CD4-positive, CD25-positive, alpha-beta regulatory T cell (primary cell): ENCODE results near the gene TUBA3C. TPM values are rescaled to one million over a fixed set of nuclear protein-coding genes. Genes with fewer than 3 reads are reported as not detected.
"Not testable (repeated sequence)": the region's sequence is repeated elsewhere in the genome, so short reads cannot be mapped to it uniquely, and the experiment has no call there.

ENCODE experiments used
- ATAC-seq, 2 donors: fragments of 150-1000 bp; cut with Tn5 transposase; one replicate each; pipeline ENCODE4 v1.10.0; 2021; ENCODE audit warnings: low read depth in 2 of 2, moderate number of reproducible peaks in 2 of 2, moderate library complexity in 1 of 2
- DNase-seq, 3 donors: peaks; one replicate each; pipeline versions ENCODE4 v3.0.0 to v3.0.0-alpha.2; 2012 to 2022; ENCODE audit warnings: mixed read lengths in 1 of 3
- H3K27ac ChIP-seq: one replicate; pipeline ENCODE4 v1.7.0; 2013; ENCODE audit warnings: mild to moderate bottlenecking, low read length; ENCODE audit not compliant: insufficient read depth, poor library complexity, severe bottlenecking
- H3K27me3 ChIP-seq: one replicate; pipeline ENCODE4 v1.7.0; 2013; ENCODE audit warnings: low read length; ENCODE audit not compliant: control insufficient read depth, insufficient read depth
- H3K36me3 ChIP-seq: one replicate; pipeline ENCODE4 v1.7.0; 2013; ENCODE audit warnings: mild to moderate bottlenecking, low read length, moderate library complexity; ENCODE audit not compliant: control insufficient read depth, insufficient read depth
- H3K4me1 ChIP-seq: 2 replicates; pipeline ENCODE4 v1.7.0; 2013; ENCODE audit warnings: mild to moderate bottlenecking, low read length; ENCODE audit not compliant: insufficient read depth, control insufficient read depth, poor library complexity, severe bottlenecking
- H3K4me3 ChIP-seq: one replicate; pipeline ENCODE4 v1.7.0; 2013; ENCODE audit warnings: low read depth, mild to moderate bottlenecking, low read length, moderate library complexity
- H3K9me3 ChIP-seq, 2 experiments: 1 replicate in 1 of 2; 2 replicates in 1 of 2; pipeline ENCODE4 v1.7.0; 2013; ENCODE audit warnings: low read length in 2 of 2, mild to moderate bottlenecking in 1 of 2, moderate library complexity in 1 of 2; ENCODE audit not compliant: control insufficient read depth in 2 of 2
- H3K27ac Mint-ChIP-seq, 3 donors: one replicate each; pipeline ENCODE4 v1.8.0; 2020 to 2022; ENCODE audit warnings: mild to moderate bottlenecking in 3 of 3, mixed read lengths in 3 of 3, moderate library complexity in 2 of 3
- H3K27me3 Mint-ChIP-seq: one replicate; pipeline ENCODE4 v1.8.0; 2022; ENCODE audit warnings: mild to moderate bottlenecking, mixed read lengths
- H3K36me3 Mint-ChIP-seq: one replicate; pipeline ENCODE4 v1.8.0; 2020; ENCODE audit warnings: mixed read lengths
- H3K4me1 Mint-ChIP-seq, 4 donors: one replicate each; pipeline ENCODE4 v1.8.0; 2020 to 2022; ENCODE audit warnings: mixed read lengths in 4 of 4, mild to moderate bottlenecking in 1 of 4
- H3K4me3 Mint-ChIP-seq, 4 donors: one replicate each; pipeline ENCODE4 v1.8.0; 2020 to 2022; ENCODE audit warnings: mild to moderate bottlenecking in 4 of 4, mixed read lengths in 4 of 4, moderate library complexity in 3 of 4
- H3K9me3 Mint-ChIP-seq, 7 donors: one replicate each; pipeline ENCODE4 v1.8.0; 2020 to 2022; ENCODE audit warnings: mixed read lengths in 7 of 7, mild to moderate bottlenecking in 3 of 7, moderate library complexity in 2 of 7
- polyA plus RNA-seq, 4 donors: library from polyadenylated mRNA; unstranded; fragments of 300-500 nt; fragmentation: Illumina TruSeq; gene quantifications; one replicate each; pipeline ENCODE4 v1.2.3, GENCODE V29; 2021
- total RNA-seq: library from RNA; stranded (reverse); gene quantifications from one replicate; pipeline ENCODE4 v1.2.3, GENCODE V29; 2022

Gene TUBA3C
- total and polyA plus RNA-seq, 5 donors from 2014 or later = not detected

GRCh38 chr13:19184176-19184575, 2.6 kb upstream of the TUBA3C start:
- no peaks in the 10 kb centered on the region for H3K27me3 ChIP-seq
- no peak overlapping the region for H3K27ac ChIP-seq
- Mint-ChIP-seq H3K27me3 (no peaks in the 10 kb centered on the region), H3K4me1 (no peaks in the 10 kb centered on the region), H3K4me3 (no peak overlapping the region), H3K9me3 (peaks cover 0 to 3% (median 0%) of the 10 kb centered on the region in 7 donors), H3K36me3 (no peaks in the 10 kb centered on the region), H3K27ac (no peak overlapping the region)
- ATAC-seq (no peak), DNase-seq (no peak)
- no peaks in the 10 kb centered on the region for H3K36me3 ChIP-seq
- no peaks in the 10 kb centered on the region for H3K9me3 ChIP-seq
- no peaks in the 10 kb centered on the region for H3K4me1 ChIP-seq
- H3K4me3 ChIP-seq = no peak overlapping the region

- ATAC-seq (no peak), DNase-seq (no peak)
- no peak overlapping the region for H3K4me3 Mint-ChIP-seq
- no peaks in the 10 kb centered on the region for H3K27me3 ChIP-seq
- no peaks in the 10 kb centered on the region for H3K36me3 ChIP-seq
- no peak overlapping the region for H3K27ac Mint-ChIP-seq
- no peaks in the 10 kb centered on the region for H3K9me3 ChIP-seq
- no peaks in the 10 kb centered on the region for H3K27me3 Mint-ChIP-seq
- no peaks in the 10 kb centered on the region for H3K4me1 Mint-ChIP-seq
- H3K9me3 Mint-ChIP-seq = peaks cover 0 to 3% (median 0%) of the 10 kb centered on the region in 7 donors
- no peaks in the 10 kb centered on the region for H3K4me1 ChIP-seq
- H3K27ac ChIP-seq = no peak overlapping the region
- H3K36me3 Mint-ChIP-seq = no peaks in the 10 kb centered on the region
- H3K4me3 ChIP-seq = no peak overlapping the region
Observed at GRCh38 chr13:19183676-19184075, 2.1 kb upstream of the TUBA3C start.

- Mint-ChIP-seq H3K27ac (no peak overlapping the region), H3K4me3 (no peak overlapping the region), H3K36me3 (no peaks in the 10 kb centered on the region), H3K27me3 (no peaks in the 10 kb centered on the region), H3K4me1 (no peaks in the 10 kb centered on the region), H3K9me3 (peaks cover 0 to 3% (median 0%) of the 10 kb centered on the region in 7 donors)
- DNase-seq = no peak
- H3K27ac ChIP-seq = no peak overlapping the region
- H3K27me3 ChIP-seq = no peaks in the 10 kb centered on the region
- no peaks in the 10 kb centered on the region for H3K4me1 ChIP-seq
- no peak overlapping the region for H3K4me3 ChIP-seq
- ATAC-seq = no peak
- no peaks in the 10 kb centered on the region for H3K9me3 ChIP-seq
- H3K36me3 ChIP-seq = no peaks in the 10 kb centered on the region
Observed at GRCh38 chr13:19182536-19182935, 912 bp upstream of the TUBA3C start.

- Mint-ChIP-seq H3K4me1 (no peaks in the 10 kb centered on the region), H3K4me3 (no peak overlapping the region), H3K27me3 (no peaks in the 10 kb centered on the region), H3K27ac (no peak overlapping the region), H3K9me3 (peaks cover 0 to 3% (median 0%) of the 10 kb centered on the region in 7 donors), H3K36me3 (no peaks in the 10 kb centered on the region)
- ATAC-seq (no peak), DNase-seq (no peak)
- H3K4me3 ChIP-seq = no peak overlapping the region
- no peak overlapping the region for H3K27ac ChIP-seq
- no peaks in the 10 kb centered on the region for H3K4me1 ChIP-seq
- no peaks in the 10 kb centered on the region for H3K36me3 ChIP-seq
- H3K27me3 ChIP-seq = no peaks in the 10 kb centered on the region
- H3K9me3 ChIP-seq = no peaks in the 10 kb centered on the region
Observed at GRCh38 chr13:19181021-19181620, 503 bp downstream of the TUBA3C start.

GRCh38 chr13:19179916-19180315, 1.7 kb downstream of the TUBA3C start:
- no peaks in the 10 kb centered on the region for H3K9me3 ChIP-seq
- DNase-seq (no peak), ATAC-seq (no peak)
- H3K36me3 Mint-ChIP-seq = no peaks in the 10 kb centered on the region
- peak overlapping the region in 1 of 3 donors; percentile 17 for H3K27ac Mint-ChIP-seq
- H3K27me3 Mint-ChIP-seq = no peaks in the 10 kb centered on the region
- no peak overlapping the region for H3K4me3 ChIP-seq
- no peaks in the 10 kb centered on the region for H3K4me1 ChIP-seq
- H3K4me3 Mint-ChIP-seq = no peak overlapping the region
- H3K27me3 ChIP-seq = no peaks in the 10 kb centered on the region
- H3K27ac ChIP-seq = no peak overlapping the region
- no peaks in the 10 kb centered on the region for H3K36me3 ChIP-seq
- peaks cover 0 to 3% (median 0%) of the 10 kb centered on the region in 7 donors for H3K9me3 Mint-ChIP-seq
- H3K4me1 Mint-ChIP-seq = no peaks in the 10 kb centered on the region

GRCh38 chr13:19178901-19179593, 2.6 kb downstream of the TUBA3C start:
- ATAC-seq = no peak
- H3K36me3 Mint-ChIP-seq = no peaks in the 10 kb centered on the region

GRCh38 chr13:19176981-19177776, 4.4 kb downstream of the TUBA3C start:
- H3K27me3 ChIP-seq = not testable (repeated sequence)

More at GRCh38 chr13:19178901-19179593, 2.6 kb downstream of the TUBA3C start:
- Histone ChIP-seq H3K9me3 (no peaks in the 10 kb centered on the region), H3K4me1 (no peaks in the 10 kb centered on the region), H3K27ac (no peak overlapping the region), H3K4me3 (no peak overlapping the region), H3K27me3 (no peaks in the 10 kb centered on the region), H3K36me3 (no peaks in the 10 kb centered on the region)
- no peak for DNase-seq
- Mint-ChIP-seq H3K4me1 (no peaks in the 10 kb centered on the region), H3K4me3 (no peak overlapping the region), H3K27me3 (no peaks in the 10 kb centered on the region), H3K9me3 (peaks cover 0 to 3% (median 0%) of the 10 kb centered on the region in 7 donors), H3K27ac (no peak overlapping the region)

More at GRCh38 chr13:19176981-19177776, 4.4 kb downstream of the TUBA3C start:
- ATAC-seq, H3K4me3 ChIP-seq, H3K36me3 Mint-ChIP-seq, H3K9me3 Mint-ChIP-seq, DNase-seq, H3K27ac Mint-ChIP-seq, H3K9me3 ChIP-seq, H3K36me3 ChIP-seq, H3K27ac ChIP-seq, H3K27me3 Mint-ChIP-seq, H3K4me1 ChIP-seq, H3K4me1 Mint-ChIP-seq: not testable (repeated sequence)
- H3K4me3 Mint-ChIP-seq = peak overlapping the region in 1 of 4 donors; percentile 43
